GM13977 (cell line): ENCODE results near the gene NKD2.
"Not testable (repeated sequence)": the region's sequence is repeated elsewhere in the genome, so short reads cannot be mapped to it uniquely, and the experiment has no call there.

Source experiments
- DNase-seq: peaks from one replicate; pipeline ENCODE4 v3.0.0; 2012; ENCODE audit warnings: low spot score
- in situ Hi-C: fragments of 300-500 bp; cut with MboI; formaldehyde crosslinking; loops from one replicate; pipeline ENCODE4 v1.12.0; 2022; ENCODE audit warnings: low sequenced_read_pairs, low pct_unique_long_range_greater_than_20kb, mixed read lengths, inconsistent platforms; ENCODE audit not compliant: unreplicated experiment
- TF ChIP-seq, protein P1 (sequence below): IDR thresholded peaks from 2 replicates; pipeline ENCODE4 v1.5.1; 2012; ENCODE audit warnings: mild to moderate bottlenecking, control low read depth; ENCODE audit not compliant: insufficient read depth; ENCODE audit errors: extremely low read depth, missing control alignments

Gene NKD2

GRCh38 chr5:1019001-1019905 lies 10.7 kb downstream of the NKD2 start:
- in situ Hi-C loops, result no loop called here
- no peak for DNase-seq
- TF ChIP-seq, protein P1, sequence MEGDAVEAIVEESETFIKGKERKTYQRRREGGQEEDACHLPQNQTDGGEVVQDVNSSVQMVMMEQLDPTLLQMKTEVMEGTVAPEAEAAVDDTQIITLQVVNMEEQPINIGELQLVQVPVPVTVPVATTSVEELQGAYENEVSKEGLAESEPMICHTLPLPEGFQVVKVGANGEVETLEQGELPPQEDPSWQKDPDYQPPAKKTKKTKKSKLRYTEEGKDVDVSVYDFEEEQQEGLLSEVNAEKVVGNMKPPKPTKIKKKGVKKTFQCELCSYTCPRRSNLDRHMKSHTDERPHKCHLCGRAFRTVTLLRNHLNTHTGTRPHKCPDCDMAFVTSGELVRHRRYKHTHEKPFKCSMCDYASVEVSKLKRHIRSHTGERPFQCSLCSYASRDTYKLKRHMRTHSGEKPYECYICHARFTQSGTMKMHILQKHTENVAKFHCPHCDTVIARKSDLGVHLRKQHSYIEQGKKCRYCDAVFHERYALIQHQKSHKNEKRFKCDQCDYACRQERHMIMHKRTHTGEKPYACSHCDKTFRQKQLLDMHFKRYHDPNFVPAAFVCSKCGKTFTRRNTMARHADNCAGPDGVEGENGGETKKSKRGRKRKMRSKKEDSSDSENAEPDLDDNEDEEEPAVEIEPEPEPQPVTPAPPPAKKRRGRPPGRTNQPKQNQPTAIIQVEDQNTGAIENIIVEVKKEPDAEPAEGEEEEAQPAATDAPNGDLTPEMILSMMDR, result no peak

DNA sequence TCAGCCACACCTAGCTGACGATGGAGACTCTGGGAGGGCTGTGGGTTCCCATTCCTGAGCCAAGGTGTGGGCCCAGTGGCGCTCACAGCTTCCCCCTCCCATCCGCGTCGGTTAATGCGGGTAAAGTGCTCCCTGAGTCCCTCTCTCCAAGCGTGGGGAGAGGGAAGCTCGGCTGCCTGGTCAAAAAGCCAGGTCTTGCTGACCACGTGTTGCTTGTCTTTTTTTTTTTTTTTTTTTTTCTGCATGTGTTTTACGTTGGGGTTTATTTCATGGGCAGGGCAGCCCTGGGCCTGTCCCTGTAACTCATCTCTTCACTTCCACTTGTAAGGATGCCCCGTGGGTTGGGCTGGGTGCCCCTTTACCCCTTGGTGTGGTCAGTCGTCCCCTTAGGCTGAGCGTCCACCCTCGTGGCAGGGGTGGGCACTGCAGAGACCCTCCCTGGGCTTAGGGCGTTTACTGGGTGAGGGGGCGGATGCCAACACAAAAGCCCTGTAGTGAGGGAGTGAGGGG lies 11.9 kb downstream of the NKD2 start:
- in situ Hi-C loops, result no loop called here
- no peak for DNase-seq
- TF ChIP-seq, protein P1, result no peak

- in situ Hi-C loops, result no loop called here
- TF ChIP-seq, protein P1, result no peak
- DNase-seq, result no peak
Measured at GRCh38 chr5:1021136-1021968, 12.8 kb downstream of the NKD2 start.

- in situ Hi-C loops, DNase-seq: not testable (repeated sequence)
Measured at GRCh38 chr5:1021969-1022336, 13.4 kb downstream of the NKD2 start.

DNA sequence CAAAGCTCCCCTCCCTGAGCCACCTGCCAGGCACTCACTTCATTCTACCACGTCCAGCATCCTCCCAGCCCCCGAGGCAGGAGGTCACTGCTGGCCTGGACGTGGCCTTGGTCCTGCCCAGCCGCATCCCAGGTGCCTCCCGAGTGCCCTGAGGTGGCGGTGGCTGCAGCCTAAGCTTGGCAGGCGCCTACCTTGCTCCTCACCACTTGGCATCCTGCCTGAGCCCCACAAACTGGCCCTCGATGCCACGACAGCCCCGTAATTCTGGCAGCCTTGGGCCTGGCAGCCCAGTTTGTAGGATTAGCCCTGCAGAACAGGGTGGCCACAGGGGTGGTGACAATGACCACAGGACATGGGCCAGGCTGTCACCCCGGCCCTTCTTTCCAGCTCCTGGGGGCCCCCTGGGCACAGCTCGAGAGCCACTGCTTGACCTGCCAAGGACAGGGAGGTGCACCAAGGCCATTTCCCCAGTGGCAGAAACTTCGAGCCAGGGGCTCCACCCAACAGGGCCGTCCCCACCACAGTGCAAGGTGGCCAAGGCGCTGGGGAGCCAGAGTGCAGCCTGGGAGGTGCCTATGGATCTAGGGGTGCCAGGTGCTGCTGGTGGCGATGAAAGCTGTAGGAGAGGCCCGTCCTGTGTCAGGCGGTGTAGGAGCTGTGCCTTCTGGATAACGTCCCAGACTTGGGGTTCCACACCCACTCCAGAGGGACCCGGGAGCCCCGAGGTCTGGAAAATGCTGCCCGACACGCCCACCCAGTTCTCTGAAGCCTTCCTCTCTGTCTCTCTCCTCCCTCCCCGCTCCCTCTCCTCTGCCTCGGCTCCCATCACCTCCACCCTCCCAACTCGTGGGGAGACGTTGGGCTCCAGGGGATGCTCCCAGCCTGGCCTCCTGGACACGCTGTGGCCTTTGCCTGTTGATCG lies 18.4 kb downstream of the NKD2 start:
- in situ Hi-C loops, result no loop called here
- TF ChIP-seq, protein P1, result no peak
- DNase-seq, result no peak

DNA sequence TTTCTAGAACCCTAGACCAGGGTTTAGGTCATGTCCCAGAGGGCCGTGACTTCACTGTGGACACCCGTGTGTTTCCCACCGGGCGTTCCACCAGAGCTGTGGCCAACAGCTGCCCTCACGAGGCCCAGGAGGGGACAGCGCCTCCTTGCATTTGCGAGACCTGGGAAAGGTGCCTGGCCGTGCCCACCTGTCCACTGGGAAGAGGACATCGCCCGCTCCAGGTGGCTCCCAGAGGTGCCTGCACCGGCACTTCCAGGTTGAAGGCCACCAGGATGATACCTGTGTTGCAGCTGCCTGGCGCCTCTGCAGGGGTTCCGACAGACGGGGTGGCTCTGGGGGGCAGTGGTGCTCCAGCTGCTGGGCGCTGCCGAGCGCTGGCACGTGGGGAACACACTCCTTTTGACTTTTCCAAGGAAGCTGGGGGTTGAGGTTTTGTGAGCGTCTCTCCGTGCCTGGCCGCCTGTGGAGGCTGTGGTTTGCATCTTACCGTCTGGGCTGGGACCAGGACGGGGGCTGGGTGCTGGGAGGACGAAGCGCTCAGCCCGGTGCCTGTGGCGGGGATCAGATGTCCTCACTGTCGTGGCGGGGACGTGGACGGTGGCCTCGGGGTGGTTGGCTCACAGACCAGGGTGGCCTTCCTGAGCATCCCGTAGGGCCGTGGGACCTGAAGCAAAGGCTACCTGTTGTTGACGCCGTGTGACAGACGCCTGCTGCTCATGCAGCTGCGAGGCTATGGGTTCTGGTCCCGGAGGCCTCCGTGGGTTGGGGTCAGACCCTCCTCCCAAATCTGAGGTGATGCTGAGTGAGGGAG lies 19.2 kb downstream of the NKD2 start:
- DNase-seq, result no peak
- in situ Hi-C loops, result no loop called here
- TF ChIP-seq, protein P1, result no peak
